Measurements from ENCODE around the gene FUZ.
A peak's percentile ranks its signal among the peaks of the same experiment; 100 is the strongest.

FUZ gene

GRCh38 chr19:49812997-49813861 is at the start of gene FUZ:
Gene FUZ, minus strand, starts transcription at chr19:49813292. Its CDS starts 186 bp downstream, at chr19:49813106.
- peak; percentile 95 for DNase-seq

GRCh38 chr19:49862391-49863253 is 49.5 kb upstream of the FUZ start:
- DNase-seq, result no peak

GRCh38 chr19:49861541-49862378 is 48.7 kb upstream of the FUZ start:
- no peak for DNase-seq

- no peak for DNase-seq
Measured at GRCh38 chr19:49861107-49861506, 48.0 kb upstream of the FUZ start.

GRCh38 chr19:49860336-49861102 is 47.4 kb upstream of the FUZ start:
- DNase-seq, result no peak

- no peak for DNase-seq
Measured at GRCh38 chr19:49859682-49860335, 46.7 kb upstream of the FUZ start.

- DNase-seq, result no peak
Measured at GRCh38 chr19:49858088-49858985, 45.2 kb upstream of the FUZ start.

- no peak for DNase-seq
Measured at GRCh38 chr19:49857838-49858087, 44.7 kb upstream of the FUZ start.

GRCh38 chr19:49857061-49857837 is 44.2 kb upstream of the FUZ start:
- no peak for DNase-seq

- DNase-seq, result no peak
Measured at GRCh38 chr19:49856574-49857021, 43.5 kb upstream of the FUZ start.

- no peak for DNase-seq
Measured at GRCh38 chr19:49855676-49856573, 42.8 kb upstream of the FUZ start.

- DNase-seq, result no peak
Measured at GRCh38 chr19:49855277-49855675, 42.2 kb upstream of the FUZ start.

GRCh38 chr19:49854378-49855263 is 41.5 kb upstream of the FUZ start:
- DNase-seq, result no peak

GRCh38 chr19:49853852-49854377 is 40.8 kb upstream of the FUZ start:
- no peak for DNase-seq

GRCh38 chr19:49852631-49853126 is 39.6 kb upstream of the FUZ start:
- no peak for DNase-seq

GRCh38 chr19:49851456-49852259 is 38.6 kb upstream of the FUZ start:
- no peak for DNase-seq
